ENCODE results near the gene YPEL1. TPM values are rescaled to one million over a fixed set of nuclear protein-coding genes. Genes with fewer than 3 reads are reported as not detected.

YPEL1 gene
- total RNA-seq, 2 experiments from 2014 or later = 18.2 to 18.8 TPM

DNA sequence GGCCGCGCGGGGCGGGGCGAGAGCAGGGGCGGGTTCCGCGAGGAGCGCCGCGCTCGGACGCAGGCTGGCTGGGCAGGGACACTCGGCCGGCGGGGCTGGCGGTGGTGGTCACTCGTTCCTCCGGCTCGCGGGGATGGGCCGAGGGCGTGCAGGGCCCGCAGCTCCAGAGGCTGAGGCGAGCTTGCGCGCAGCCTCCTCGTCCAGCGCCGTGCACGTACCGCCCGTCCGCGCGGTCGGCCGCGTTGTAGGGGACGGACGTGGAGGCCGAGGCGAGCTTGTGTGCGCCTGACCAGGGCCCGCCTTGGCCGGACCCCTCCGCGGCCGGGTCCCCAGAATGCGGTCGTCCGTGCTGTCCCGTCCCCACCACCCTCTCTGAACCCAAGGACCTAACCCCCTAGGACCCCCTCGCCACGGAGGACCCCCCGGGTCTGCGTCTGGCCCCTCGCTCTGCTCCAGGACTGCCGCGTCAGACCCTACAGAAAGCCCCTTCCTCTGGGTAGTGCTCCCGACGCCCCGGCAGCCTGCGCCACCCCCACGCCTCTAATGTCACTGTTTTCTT is 569 bp upstream of the YPEL1 start:
- no peak overlapping the region for H2AFZ ChIP-seq (ENCODE audit: low read length)
- H3K36me3 ChIP-seq (ENCODE audit: insufficient read depth, low read length) = no peaks in the 10 kb centered on the region
- intact Hi-C loops (cut with micrococcal nuclease; ENCODE audit: unreplicated experiment) = loop anchor here (5.0 to 10.0 kb wide), 2 partner anchors 201 to 769 kb away; partner anchors contain the start of gene ZNF280B
- no peaks in the 10 kb centered on the region for H3K79me2 ChIP-seq (ENCODE audit: insufficient read depth, low read depth, low read length)
- CTCF ChIA-PET (ENCODE audit: unreplicated experiment) = interaction anchor here (0.5 to 0.6 kb wide), 2 partner anchors 188 to 728 kb away, joined by 3 read pairs; no protein-coding TSS in a partner anchor
- H3K27ac ChIP-seq (ENCODE audit: low read depth, low read length, poor library complexity, severe bottlenecking) = no peak overlapping the region
- peaks cover 24% of the 10 kb centered on the region for H3K4me1 ChIP-seq (ENCODE audit: insufficient read depth, low read length, poor library complexity, severe bottlenecking)
- H3K9me3 ChIP-seq (ENCODE audit: low read length) = no peaks in the 10 kb centered on the region
- H3K4me3 ChIP-seq (ENCODE audit: low read depth, low read length, poor library complexity, severe bottlenecking) = peak overlapping the region; percentile 74
- BruUV-seq (replicated peaks) = no TSS peak
- H3K9me2 ChIP-seq (ENCODE audit: insufficient read depth, low read length) = no peaks in the 10 kb centered on the region
- peak overlapping the region; percentile 53; the same call in 1 of the 2 replicates for H3K4me2 ChIP-seq (ENCODE audit: low read length)
- DNase-seq (ENCODE audit: low spot score) = no peak
- POLR2A ChIA-PET = interaction anchor here (0.5 to 0.7 kb wide), 7 partner anchors 14 to 377 kb away, joined by 3 to 4 read pairs (median 3); no protein-coding TSS in a partner anchor
- TF ChIP-seq, protein P1, sequence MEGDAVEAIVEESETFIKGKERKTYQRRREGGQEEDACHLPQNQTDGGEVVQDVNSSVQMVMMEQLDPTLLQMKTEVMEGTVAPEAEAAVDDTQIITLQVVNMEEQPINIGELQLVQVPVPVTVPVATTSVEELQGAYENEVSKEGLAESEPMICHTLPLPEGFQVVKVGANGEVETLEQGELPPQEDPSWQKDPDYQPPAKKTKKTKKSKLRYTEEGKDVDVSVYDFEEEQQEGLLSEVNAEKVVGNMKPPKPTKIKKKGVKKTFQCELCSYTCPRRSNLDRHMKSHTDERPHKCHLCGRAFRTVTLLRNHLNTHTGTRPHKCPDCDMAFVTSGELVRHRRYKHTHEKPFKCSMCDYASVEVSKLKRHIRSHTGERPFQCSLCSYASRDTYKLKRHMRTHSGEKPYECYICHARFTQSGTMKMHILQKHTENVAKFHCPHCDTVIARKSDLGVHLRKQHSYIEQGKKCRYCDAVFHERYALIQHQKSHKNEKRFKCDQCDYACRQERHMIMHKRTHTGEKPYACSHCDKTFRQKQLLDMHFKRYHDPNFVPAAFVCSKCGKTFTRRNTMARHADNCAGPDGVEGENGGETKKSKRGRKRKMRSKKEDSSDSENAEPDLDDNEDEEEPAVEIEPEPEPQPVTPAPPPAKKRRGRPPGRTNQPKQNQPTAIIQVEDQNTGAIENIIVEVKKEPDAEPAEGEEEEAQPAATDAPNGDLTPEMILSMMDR (conservative IDR thresholded peaks at IDR 0.05; ENCODE audit: low read length) = no peak
- TF ChIP-seq EZH2phosphoT487 (IDR thresholded peaks at IDR 0.05; ENCODE audit: borderline replicate concordance, low read depth, low read length) = no peak
- no peaks in the 10 kb centered on the region for H4K20me1 ChIP-seq (ENCODE audit: insufficient read depth, low read length)

DNA sequence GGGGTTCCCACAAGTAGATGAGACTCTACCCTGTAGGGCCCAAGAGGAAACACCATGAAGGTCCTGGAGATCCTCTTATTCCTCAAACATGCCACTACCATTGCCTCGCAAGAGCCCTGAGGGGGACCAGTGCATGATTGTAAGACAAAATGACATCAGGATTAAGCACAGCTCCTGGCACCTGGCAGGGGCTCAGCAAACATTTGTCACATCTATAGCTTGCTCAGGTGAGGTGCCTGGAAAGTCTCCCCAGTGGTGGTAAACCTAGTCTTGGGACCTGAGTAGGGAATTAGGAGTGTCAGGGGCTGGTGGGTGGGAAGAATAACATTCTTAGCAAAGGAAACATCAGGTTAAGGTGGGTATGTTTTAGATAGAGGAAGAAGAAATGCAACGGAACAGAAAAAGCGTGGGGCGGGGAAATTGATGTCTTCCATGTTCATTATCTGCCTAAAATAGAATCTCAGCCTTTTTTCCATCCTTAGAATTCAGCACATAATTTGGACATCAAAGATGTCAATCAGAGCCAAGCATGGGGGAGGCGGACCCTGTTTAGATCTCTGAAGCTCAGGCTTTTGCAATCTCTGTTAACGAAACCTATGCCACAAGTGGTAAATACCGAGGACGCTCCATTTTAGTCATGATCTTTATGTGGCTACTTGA is 924 bp downstream of the YPEL1 start:
- Histone ChIP-seq H3K4me2 (ENCODE audit: low read length) (peak overlapping the region; percentile 86), H3K27ac (ENCODE audit: low read depth, low read length, poor library complexity, severe bottlenecking) (peak overlapping the region; percentile 69), H2AFZ (ENCODE audit: low read length) (peak overlapping the region; percentile 91), H3K9me2 (ENCODE audit: insufficient read depth, low read length) (no peaks in the 10 kb centered on the region), H3K9me3 (ENCODE audit: low read length) (no peaks in the 10 kb centered on the region), H3K4me1 (ENCODE audit: insufficient read depth, low read length, poor library complexity, severe bottlenecking) (peaks cover 27% of the 10 kb centered on the region), H4K20me1 (ENCODE audit: insufficient read depth, low read length) (no peaks in the 10 kb centered on the region), H3K36me3 (ENCODE audit: insufficient read depth, low read length) (no peaks in the 10 kb centered on the region), H3K79me2 (ENCODE audit: insufficient read depth, low read depth, low read length) (no peaks in the 10 kb centered on the region), H3K4me3 (ENCODE audit: low read depth, low read length, poor library complexity, severe bottlenecking) (peak overlapping the region; percentile 74)
- intact Hi-C loops (cut with micrococcal nuclease; ENCODE audit: unreplicated experiment) = loop anchor here (2.0 to 10.0 kb wide), 3 partner anchors 132 to 770 kb away; partner anchors contain the start of genes MAPK1 and ZNF280B
- POLR2A ChIA-PET = interaction anchor here (0.7 kb wide), 2 partner anchors 43 to 83 kb away, joined by 5 to 7 read pairs; no protein-coding TSS in a partner anchor
- CTCF ChIA-PET (ENCODE audit: unreplicated experiment) = no interaction called here
- TF ChIP-seq, protein P1 (conservative IDR thresholded peaks at IDR 0.05; ENCODE audit: low read length) = no peak
- TF ChIP-seq EZH2phosphoT487 (IDR thresholded peaks at IDR 0.05; ENCODE audit: borderline replicate concordance, low read depth, low read length) = no peak
- BruUV-seq (replicated peaks) = TSS peak; percentile 77
- peak; percentile 41 for DNase-seq (ENCODE audit: low spot score)
